Motor neuron (in vitro differentiated cells): ENCODE results near the gene PCCA. TPM values are rescaled to one million over a fixed set of nuclear protein-coding genes. Genes with fewer than 3 reads are reported as not detected.

Source experiments
- ATAC-seq, 8 experiments: fragments of 200-7000 bp; cut with Tn5 transposase; replicated peaks in 6 of 8; 2 replicates each; pipeline ENCODE4 v1.8.0; 2021; ENCODE audit warnings: mild to moderate bottlenecking in 8 of 8, moderate library complexity in 8 of 8
- H3K27ac ChIP-seq, 2 donors: fragments of 250-450 bp; sonication (Bioruptor Pico); 2 replicates each; pipeline ENCODE4 v1.9.0; 2021; ENCODE audit warnings: antibody characterized with exemption in 2 of 2, mild to moderate bottlenecking in 2 of 2, moderate library complexity in 1 of 2
- H3K4me1 ChIP-seq, 2 donors: fragments of 250-450 bp; sonication (Bioruptor Pico); replicated peaks in 1 of 2; 2 replicates each; pipeline ENCODE4 v1.6.1; 2021; ENCODE audit warnings: antibody characterized with exemption in 2 of 2, mild to moderate bottlenecking in 2 of 2, moderate library complexity in 1 of 2
- H3K4me3 ChIP-seq, 5 donors: fragments of 250-450 bp; sonication (Bioruptor Pico); 2 replicates each; pipeline ENCODE4 v1.9.0; 2021; ENCODE audit warnings: antibody characterized with exemption in 5 of 5, mild to moderate bottlenecking in 5 of 5, moderate library complexity in 4 of 5
- WGBS, 10 experiments: fragments of 450-650 bp; shearing (Covaris generic); methylation state at CpG; one replicate each; pipeline ENCODE4 v1.0.0; 2022; 5-methylcytosine and 5-hydroxymethylcytosine counted together
- in situ Hi-C, 9 experiments: fragments of 400-800 bp; cut with MboI; loops; one replicate each; pipeline ENCODE4 v1.15.0; 2021; ENCODE audit warnings: low sequenced_read_pairs in 9 of 9, low pct_unique_long_range_greater_than_20kb in 2 of 9; ENCODE audit not compliant: unreplicated experiment in 9 of 9
- total RNA-seq, 8 experiments: library from RNA; unstranded; fragments of 300-600 nt; gene quantifications; 2 replicates each; pipeline versions ENCODE4 v1.2.3 to v1.2.4, GENCODE V29; 2022

Gene PCCA
- total RNA-seq, 8 experiments from 2014 or later, result 19.1 to 98.3 (median 50.9) TPM

- ATAC-seq, result no peak
- no peak overlapping the region for H3K4me3 ChIP-seq
- no peak overlapping the region for H3K27ac ChIP-seq
- H3K4me1 ChIP-seq, result peaks cover 0 to 8% of the 10 kb centered on the region in 2 donors
- in situ Hi-C loops, result loop anchor here in 2 of 9 experiments (25.0 kb wide), 1 partner anchor 883 kb away; no protein-coding TSS in a partner anchor
- WGBS, 10 experiments, result 60 to 100% (median 88%) methylated on average over 1 to 5 of the region's 22 CpGs; no CpG with 5 or more reads in 4 of the 10 experiments
Observed at GRCh38 chr13:100544866-100545683, 456.2 kb downstream of the PCCA start.

- ATAC-seq, result no peak
- Histone ChIP-seq H3K27ac (no peak overlapping the region), H3K4me3 (no peak overlapping the region), H3K4me1 (peaks cover 0 to 8% of the 10 kb centered on the region in 2 donors)
- WGBS, 10 experiments, result 68 to 100% (median 94%) methylated on average over 1 to 3 of the region's 4 CpGs; no CpG with 5 or more reads in 5 of the 10 experiments
- in situ Hi-C loops, result loop anchor here in 2 of 9 experiments (25.0 kb wide), 1 partner anchor 883 kb away; no protein-coding TSS in a partner anchor
Observed at GRCh38 chr13:100545684-100546061, 456.8 kb downstream of the PCCA start.

- peaks cover 0 to 8% of the 10 kb centered on the region in 2 donors for H3K4me1 ChIP-seq
- H3K27ac ChIP-seq, result no peak overlapping the region
- WGBS, 10 experiments, result 79 to 92% (median 86%) methylated on average over 3 to 15 of the region's 21 CpGs; no CpG with 5 or more reads in 3 of the 10 experiments
- in situ Hi-C loops, result loop anchor here in 2 of 9 experiments (25.0 kb wide), 1 partner anchor 885 kb away; no protein-coding TSS in a partner anchor
- no peak overlapping the region for H3K4me3 ChIP-seq
- no peak for ATAC-seq
Observed at GRCh38 chr13:100546713-100547405, 458.0 kb downstream of the PCCA start.

DNA sequence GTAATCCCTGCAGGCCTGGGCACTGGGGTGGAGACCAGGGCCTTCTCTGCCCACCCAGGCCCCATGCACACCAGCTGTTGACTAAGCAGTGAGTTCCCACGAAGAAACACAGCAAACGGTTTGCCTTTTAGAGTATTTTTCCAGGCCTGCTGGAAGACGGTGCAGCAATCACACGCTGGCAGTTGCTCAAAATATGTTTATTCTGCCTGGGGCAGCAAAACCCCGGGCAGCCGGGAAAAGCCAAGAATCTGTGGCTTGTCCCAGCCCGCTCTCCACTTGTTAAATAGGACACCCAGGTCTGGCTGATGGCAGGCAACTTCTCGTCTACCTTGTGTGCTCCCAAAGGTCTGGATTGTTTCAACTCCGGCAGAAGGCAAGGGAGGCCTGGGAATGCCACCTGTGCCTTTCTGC lies 458.9 kb downstream of the PCCA start:
- in situ Hi-C loops, result loop anchor here in 2 of 9 experiments (25.0 kb wide), 1 partner anchor 885 kb away; no protein-coding TSS in a partner anchor

GRCh38 chr13:100549316-100549715 lies 460.4 kb downstream of the PCCA start:
- 80 to 100% (median 98%) methylated on average over 1 to 5 of the region's 9 CpGs; no CpG with 5 or more reads in 2 of the 10 experiments for WGBS, 10 experiments
- in situ Hi-C loops, result loop anchor here in 2 of 9 experiments (25.0 kb wide), 1 partner anchor 887 kb away; no protein-coding TSS in a partner anchor
- Histone ChIP-seq H3K4me1 (peaks cover 0 to 8% of the 10 kb centered on the region in 2 donors), H3K27ac (no peak overlapping the region), H3K4me3 (no peak overlapping the region)
- no peak for ATAC-seq

More for the DNA sequence above, 458.9 kb downstream of the PCCA start:
- ATAC-seq, result peak in 2 of 8 experiments; percentile 57 to 65
- Histone ChIP-seq H3K4me3 (no peak overlapping the region), H3K4me1 (peaks cover 0 to 8% of the 10 kb centered on the region in 2 donors), H3K27ac (no peak overlapping the region)
- WGBS, 10 experiments, result 15 to 100% (median 90%) methylated on average over 1 to 4 of the region's 9 CpGs; no CpG with 5 or more reads in 3 of the 10 experiments

GRCh38 chr13:100552755-100553154 lies 463.9 kb downstream of the PCCA start:
- no peak overlapping the region for H3K27ac ChIP-seq
- H3K4me3 ChIP-seq, result no peak overlapping the region
- no peak for ATAC-seq
- WGBS, 10 experiments, result 14 to 100% (median 90%) methylated on average over 1 of the region's 11 CpGs; no CpG with 5 or more reads in 6 of the 10 experiments
- in situ Hi-C loops, result loop anchor here in 1 of 9 experiments (25.0 kb wide), 1 partner anchor 560 kb away; no protein-coding TSS in a partner anchor
- peaks cover 0 to 8% of the 10 kb centered on the region in 2 donors for H3K4me1 ChIP-seq

DNA sequence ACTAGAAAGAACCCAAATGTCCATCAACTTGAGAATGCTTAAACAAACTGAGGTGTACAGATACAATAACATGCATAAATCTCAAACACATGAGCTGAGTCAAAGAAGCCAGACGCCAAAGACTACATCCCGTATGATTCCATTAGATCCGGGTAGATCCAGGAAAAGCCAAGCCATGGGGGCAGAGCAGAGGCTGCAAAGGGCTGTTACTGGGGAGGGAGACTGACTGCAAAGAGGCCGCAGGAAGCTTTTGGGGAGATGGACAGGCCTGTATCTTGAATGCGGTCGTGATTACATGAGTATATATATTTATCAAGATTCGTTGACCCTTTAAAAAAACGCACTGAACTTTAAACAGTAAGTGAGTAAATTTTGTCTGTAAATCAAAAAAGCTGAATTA lies 471.0 kb downstream of the PCCA start:
- no peak for ATAC-seq
- H3K4me1 ChIP-seq, result no peaks in the 10 kb centered on the region
- in situ Hi-C loops, result loop anchor here in 1 of 9 experiments (25.0 kb wide), 1 partner anchor 552 kb away; no protein-coding TSS in a partner anchor
- no peak overlapping the region for H3K27ac ChIP-seq
- no peak overlapping the region for H3K4me3 ChIP-seq
- 78 to 100% (median 91%) methylated on average over 1 to 8 of the region's 8 CpGs for WGBS, 10 experiments

DNA sequence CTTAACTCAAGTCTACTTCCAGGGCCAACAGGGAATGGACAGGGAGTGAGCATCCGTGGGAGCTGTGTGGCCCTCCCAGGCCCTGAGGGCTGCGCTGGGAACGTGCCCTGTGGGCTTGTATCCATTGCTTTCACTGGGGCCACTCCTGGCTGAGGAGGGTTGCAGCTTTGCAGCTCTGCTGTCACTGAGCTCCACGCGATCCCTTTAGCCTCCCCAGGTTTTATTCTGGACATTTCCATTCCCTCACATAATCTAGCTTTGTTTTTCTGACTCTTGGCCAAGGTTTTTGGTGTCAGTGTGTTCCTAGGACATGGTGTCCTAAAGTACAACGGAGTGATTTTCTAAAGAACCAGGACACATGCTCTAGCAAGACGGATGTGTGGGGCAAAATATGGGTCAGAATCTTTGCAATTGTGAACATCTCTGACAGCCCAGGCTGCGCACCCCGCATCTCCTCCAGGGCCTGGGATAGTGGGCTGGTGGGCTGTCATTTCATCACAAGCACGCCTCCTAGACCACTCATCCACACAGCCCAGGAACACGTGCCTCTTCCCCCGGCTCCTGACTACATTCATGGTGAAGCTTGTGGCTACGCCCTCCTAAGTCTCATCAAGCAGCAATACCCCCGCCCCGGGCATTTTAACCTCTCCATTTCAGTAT lies 471.7 kb downstream of the PCCA start:
- peak in 3 of 8 experiments; percentile 25 to 36 (median 35) for ATAC-seq
- in situ Hi-C loops, result loop anchor here in 1 of 9 experiments (25.0 kb wide), 1 partner anchor 552 kb away; no protein-coding TSS in a partner anchor
- 51 to 100% (median 82%) methylated on average over 2 to 13 of the region's 15 CpGs; no CpG with 5 or more reads in 3 of the 10 experiments for WGBS, 10 experiments
- Histone ChIP-seq H3K27ac (no peak overlapping the region), H3K4me1 (no peaks in the 10 kb centered on the region), H3K4me3 (no peak overlapping the region)

- 0 to 100% (median 80%) methylated on average over 1 to 2 of the region's 2 CpGs; no CpG with 5 or more reads in 3 of the 10 experiments for WGBS, 10 experiments
- no peaks in the 10 kb centered on the region for H3K4me1 ChIP-seq
- in situ Hi-C loops, result loop anchor here in 1 of 9 experiments (25.0 kb wide), 1 partner anchor 551 kb away; no protein-coding TSS in a partner anchor
- ATAC-seq, result peak in 2 of 8 experiments; percentile 16 to 70
- no peak overlapping the region for H3K27ac ChIP-seq
- no peak overlapping the region for H3K4me3 ChIP-seq
Observed at GRCh38 chr13:100561158-100561499, 472.2 kb downstream of the PCCA start.

DNA sequence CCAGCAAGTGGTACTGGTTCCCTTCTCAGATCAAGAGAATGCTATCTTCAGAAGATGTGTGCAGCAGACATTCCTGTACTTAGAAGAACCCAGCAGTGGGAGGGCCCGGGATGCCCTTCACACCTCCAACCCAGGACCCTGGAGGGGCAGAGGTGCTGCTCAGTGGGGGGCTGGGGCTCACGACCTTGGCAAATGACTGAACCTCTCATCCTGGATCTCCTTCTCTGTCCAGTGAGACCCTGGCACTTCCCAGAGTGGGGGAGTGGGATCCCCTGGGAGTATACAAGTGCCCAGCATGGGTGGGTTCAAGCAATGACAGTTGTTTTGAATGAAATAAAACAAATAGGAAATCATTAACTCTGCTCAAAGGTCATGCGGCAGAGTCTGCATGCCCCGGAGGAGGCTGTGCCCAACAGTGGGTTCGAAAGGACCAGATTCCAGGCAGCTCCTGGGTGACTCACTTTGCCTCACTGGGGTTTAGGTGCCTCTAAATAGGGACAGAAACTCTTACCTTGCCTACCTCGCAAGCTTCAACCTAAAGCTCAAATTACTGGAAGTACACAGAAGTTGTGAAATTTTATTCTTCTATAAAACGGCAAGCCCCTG lies 472.8 kb downstream of the PCCA start:
- Histone ChIP-seq H3K4me1 (no peaks in the 10 kb centered on the region), H3K4me3 (no peak overlapping the region), H3K27ac (no peak overlapping the region)
- no peak for ATAC-seq
- in situ Hi-C loops, result loop anchor here in 1 of 9 experiments (25.0 kb wide), 1 partner anchor 551 kb away; no protein-coding TSS in a partner anchor
- WGBS, 10 experiments, result 52 to 92% (median 77%) methylated on average over 1 to 6 of the region's 7 CpGs; no CpG with 5 or more reads in 2 of the 10 experiments

DNA sequence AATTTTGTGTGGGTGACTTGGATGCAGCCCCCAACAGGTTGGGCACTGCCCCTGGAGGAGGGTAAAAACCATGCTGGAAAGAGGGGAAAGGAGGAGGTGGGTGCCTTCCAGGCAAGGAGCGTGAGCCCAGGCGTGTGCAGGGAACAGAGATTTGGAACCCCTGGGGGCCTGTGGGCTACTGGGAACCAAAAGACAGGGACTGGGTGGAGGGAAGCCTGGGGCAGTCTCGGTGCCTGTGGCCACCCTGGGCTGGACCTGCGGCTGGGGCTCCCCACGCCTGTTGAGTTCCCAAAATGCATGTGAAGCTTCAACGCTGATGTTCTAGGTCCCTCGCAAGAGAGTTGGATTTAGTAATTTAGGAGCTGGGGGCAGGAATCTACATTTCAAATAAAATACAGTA lies 474.9 kb downstream of the PCCA start:
- no peak for ATAC-seq
- 80 to 100% (median 89%) methylated on average over 1 to 6 of the region's 7 CpGs; no CpG with 5 or more reads in 6 of the 10 experiments for WGBS, 10 experiments
- in situ Hi-C loops, result loop anchor here in 1 of 9 experiments (25.0 kb wide), 1 partner anchor 549 kb away; no protein-coding TSS in a partner anchor

More for the DNA sequence above, 474.9 kb downstream of the PCCA start:
- Histone ChIP-seq H3K4me1 (no peaks in the 10 kb centered on the region), H3K4me3 (no peak overlapping the region), H3K27ac (no peak overlapping the region)
